ENCODE results near the gene LAMC3.

DNA sequence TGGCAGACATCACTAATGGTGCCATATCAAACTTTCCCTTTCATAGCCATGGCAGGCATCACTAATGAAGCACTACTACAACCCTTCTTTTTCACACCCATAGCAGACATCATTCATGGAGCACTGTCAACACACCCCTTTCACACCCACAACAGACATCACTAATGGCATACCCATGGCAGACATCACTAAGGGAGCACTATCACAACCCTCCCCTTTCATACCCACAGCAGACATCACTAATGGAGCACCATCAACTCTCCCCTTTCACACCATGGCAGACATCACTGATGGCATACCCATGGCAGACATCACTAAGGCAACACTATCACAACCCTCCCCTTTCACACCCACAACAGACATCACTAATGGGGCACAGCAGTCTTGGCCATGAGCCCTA is 33.7 kb downstream of the LAMC3 start:
- no peak for TF ChIP-seq CTCF (IDR thresholded peaks at IDR 0.05)
- no peak for TF ChIP-seq POLR2A (IDR thresholded peaks at IDR 0.05)

Measured in testis (tissue), 2 donors.